T-helper 1 cell treated with Interleukin-12 subunit alpha and Interleukin-12 subunit beta and Interleukin-4 antibody, amounts not matched to agents 30 ng/mL and 1 ng/mL, for 36 hours (primary cell): ENCODE results near the gene PTGES3L. TPM values are rescaled to one million over a fixed set of nuclear protein-coding genes. Genes with fewer than 3 reads are reported as not detected.
"Not testable (repeated sequence)": the region's sequence is repeated elsewhere in the genome, so short reads cannot be mapped to it uniquely, and the experiment has no call there.

ENCODE experiments used
- intact Hi-C: fragments of 100-400 bp; cut with micrococcal nuclease; formaldehyde crosslinking; loops from one replicate; pipeline ENCODE4 v1.15.1; 2024
- total RNA-seq: library from RNA; stranded (reverse); gene quantifications from 2 replicates; pipeline ENCODE4 v1.2.3, GENCODE V29; 2022

The PTGES3L gene
- total RNA-seq, 1 donor from 2014 or later, result 0.81 TPM

DNA sequence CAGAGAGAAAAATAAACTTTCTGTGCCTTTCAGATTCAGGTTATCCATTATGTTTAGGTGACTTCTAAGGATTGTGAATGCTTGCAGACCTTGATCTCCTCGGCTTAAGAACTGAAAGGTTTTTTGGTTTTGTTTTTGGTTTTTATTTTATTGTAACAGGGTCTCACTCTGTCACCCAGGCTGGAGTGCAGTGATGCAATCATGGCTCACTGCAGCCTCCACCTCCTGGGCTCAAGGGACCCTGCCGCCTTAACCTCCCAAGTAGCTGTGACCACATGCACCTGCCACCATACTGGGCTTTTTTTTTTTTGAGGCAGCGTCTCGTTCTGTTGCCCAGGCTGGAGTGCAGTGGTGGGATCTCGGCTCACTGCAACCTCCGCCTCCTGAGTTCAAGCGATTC lies 56.4 kb downstream of the PTGES3L start:
- intact Hi-C loops, result not testable (repeated sequence)

DNA sequence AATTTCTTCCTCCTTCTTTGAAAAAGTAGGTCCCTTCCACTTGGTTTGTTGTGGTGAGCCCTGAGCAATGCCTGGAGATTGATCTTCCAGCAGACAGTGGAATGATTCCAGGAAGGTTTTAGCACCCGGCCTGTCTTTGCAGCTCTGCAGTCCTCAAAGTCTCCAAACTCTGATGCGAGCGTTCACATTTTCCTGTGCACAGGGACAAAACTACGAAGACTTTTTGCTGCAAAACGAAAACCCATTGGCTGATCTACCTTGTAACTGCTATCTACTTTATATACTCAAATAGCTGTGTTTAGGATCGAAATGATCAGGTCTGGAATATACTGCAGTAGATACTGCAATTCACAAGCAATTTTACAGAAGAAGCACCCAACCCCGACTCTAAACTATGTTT lies 57.6 kb downstream of the PTGES3L start:
- intact Hi-C loops, result no loop called here

DNA sequence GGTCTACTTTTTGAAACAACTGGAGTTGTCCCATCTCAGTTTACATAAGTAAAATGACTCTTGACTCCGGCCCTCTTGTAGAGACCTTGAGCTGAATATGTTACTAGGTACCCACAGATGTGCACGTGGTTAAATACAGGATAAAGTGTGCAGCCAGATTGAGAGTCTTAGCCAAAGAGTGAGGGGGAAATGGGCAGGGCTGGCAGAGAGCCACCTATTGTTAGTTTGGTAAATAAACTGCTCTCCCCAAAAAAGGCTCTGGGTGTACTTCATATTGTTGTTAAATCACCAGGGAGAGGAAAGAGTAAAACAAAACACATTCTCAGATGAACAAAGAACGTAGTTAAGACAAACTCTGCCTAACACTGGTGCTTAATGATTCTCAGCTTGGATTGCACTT lies 59.0 kb downstream of the PTGES3L start:
- intact Hi-C loops, result no loop called here

DNA sequence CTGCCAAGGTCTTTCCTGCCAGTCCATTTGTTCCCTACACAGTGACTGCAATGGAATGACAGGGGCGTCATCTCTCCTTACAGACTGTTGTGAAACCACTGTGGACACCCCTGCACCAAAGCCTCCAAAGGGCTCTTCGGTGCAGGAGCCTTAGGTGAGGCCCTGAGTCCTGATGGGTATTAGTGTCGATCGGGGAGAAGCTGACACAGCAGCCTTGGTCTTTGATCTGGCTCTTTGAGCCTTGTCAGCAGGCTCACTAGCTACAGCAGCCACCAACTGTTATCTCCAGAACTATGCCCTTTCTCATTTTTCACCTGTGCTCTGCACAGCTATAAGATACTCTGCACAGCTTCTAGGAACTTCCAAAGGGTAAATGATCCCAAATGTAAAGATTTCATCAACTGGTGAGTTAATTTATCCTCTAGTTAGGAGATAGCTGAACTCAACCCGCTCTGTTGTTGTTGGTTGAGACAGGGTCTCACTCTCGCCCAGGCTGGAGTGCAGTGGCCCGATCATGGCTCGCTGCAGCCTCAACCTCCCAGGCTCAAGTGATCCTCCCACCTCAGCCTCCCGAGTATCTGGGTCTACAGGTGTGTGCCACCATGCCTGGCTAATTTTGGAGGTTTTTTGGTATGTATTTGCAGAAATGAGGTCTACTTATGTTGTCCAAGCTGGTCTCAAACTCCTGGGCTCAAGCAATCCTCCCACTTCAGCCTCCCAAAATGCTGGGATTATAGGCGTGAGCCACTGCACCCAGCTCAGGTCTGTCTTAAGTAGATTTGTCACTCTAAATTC lies 59.6 kb downstream of the PTGES3L start:
- intact Hi-C loops, result no loop called here

DNA sequence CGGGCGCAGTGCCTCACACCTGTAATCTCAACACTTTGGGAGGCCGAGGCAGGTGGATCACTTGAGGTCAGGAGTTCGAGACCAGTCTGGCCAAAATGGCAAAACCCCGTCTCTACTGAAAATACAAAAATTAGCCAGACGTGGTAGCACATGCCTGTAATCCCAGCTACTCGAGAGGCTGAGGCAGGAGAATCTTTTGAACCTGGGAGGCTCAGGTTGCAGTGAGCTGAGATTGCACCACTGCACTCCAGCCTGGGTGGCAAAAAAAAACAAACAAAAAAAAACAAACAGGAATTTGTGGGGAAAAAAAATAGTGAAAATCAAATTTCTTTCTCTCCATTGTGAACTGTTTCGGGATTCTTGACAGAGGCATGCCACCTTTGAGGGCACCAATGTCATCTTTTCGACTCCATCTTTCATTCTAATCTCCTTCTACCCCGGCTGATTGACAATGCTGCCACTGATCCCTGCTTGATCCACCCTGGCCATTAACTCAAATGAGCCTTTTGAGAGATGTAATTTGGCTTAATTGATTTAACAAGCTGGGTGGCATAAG lies 60.3 kb downstream of the PTGES3L start:
- intact Hi-C loops, result not testable (repeated sequence)

DNA sequence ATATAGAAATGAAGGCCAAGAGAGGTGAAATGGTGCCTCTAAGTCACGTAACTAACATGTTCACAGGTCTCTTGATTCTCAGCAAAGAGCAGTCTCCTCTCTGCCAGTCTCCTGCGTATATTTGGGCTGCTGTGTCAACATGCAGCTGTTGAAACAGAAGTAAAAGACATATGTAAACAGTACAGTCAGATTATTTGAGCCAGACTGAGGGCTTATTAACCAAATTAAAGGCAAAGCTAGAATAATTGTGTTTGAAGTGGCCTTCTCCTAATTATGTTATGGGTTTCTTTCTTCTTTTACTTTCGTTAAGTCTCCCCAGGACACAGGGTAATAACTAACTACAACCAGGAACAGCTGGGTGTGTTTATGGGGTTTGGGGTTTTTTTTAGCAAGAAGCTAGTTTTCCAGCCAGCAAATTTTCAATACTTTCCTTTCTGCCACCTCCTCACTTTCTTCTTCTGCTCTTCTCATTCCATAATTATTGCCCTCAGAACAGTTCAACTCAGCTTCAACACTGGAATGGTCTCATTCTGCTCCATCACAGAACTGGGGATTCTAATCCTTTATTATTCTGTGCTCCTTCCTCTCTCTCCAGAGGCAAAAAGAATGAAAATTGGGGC lies 60.9 kb downstream of the PTGES3L start:
- intact Hi-C loops, result no loop called here

Other genes with a start within 250 kb of the PTGES3L start
- gene EZH1, start 235.0 kb downstream of the PTGES3L start, total RNA-seq, result 49.8 and 54.7 TPM in 2 replicates
- not detected in 2 replicates for gene RAMP2, start 218.9 kb downstream of the PTGES3L start, total RNA-seq
- 59.0 and 65.1 TPM in 2 replicates for gene VPS25, start 206.6 kb downstream of the PTGES3L start, total RNA-seq
- gene WNK4, start 199.5 kb downstream of the PTGES3L start, total RNA-seq, result 0.15 and 0.22 TPM in 2 replicates
- 48.1 and 49.5 TPM in 2 replicates for gene COA3, start 181.4 kb downstream of the PTGES3L start, total RNA-seq
- gene CNTD1, start 181.2 kb downstream of the PTGES3L start, total RNA-seq, result not detected in 2 replicates
- 114 and 119 TPM in 2 replicates for gene BECN1, start 155.8 kb downstream of the PTGES3L start, total RNA-seq
- 125 and 146 TPM in 2 replicates for gene PSME3, start 146.7 kb downstream of the PTGES3L start, total RNA-seq
- gene AOC2, start 135.5 kb downstream of the PTGES3L start, total RNA-seq, result 2.6 TPM in 2 replicates
- 1.7 and 2.2 TPM in 2 replicates for gene AOC3, start 128.9 kb downstream of the PTGES3L start, total RNA-seq
- gene G6PC1, start 79.3 kb downstream of the PTGES3L start, total RNA-seq, result not detected in 2 replicates
- 41.2 and 51.5 TPM in 2 replicates for gene AARSD1, start 15.6 kb downstream of the PTGES3L start, total RNA-seq
- 17.4 and 17.8 TPM in 2 replicates for gene RUNDC1, start 485 bp upstream of the PTGES3L start, total RNA-seq
- 816 and 851 TPM in 2 replicates for gene RPL27, start 18.3 kb upstream of the PTGES3L start, total RNA-seq
- gene IFI35, start 26.7 kb upstream of the PTGES3L start, total RNA-seq, result 152 and 171 TPM in 2 replicates
- gene VAT1, start 42.3 kb upstream of the PTGES3L start, total RNA-seq, result 10.7 and 11.6 TPM in 2 replicates
- not detected in 2 replicates for gene RND2, start 45.2 kb upstream of the PTGES3L start, total RNA-seq
- 50.7 and 56.5 TPM in 2 replicates for gene BRCA1, start 145.3 kb upstream of the PTGES3L start, total RNA-seq
- 65.7 and 69.1 TPM in 2 replicates for gene NBR1, start 191.1 kb upstream of the PTGES3L start, total RNA-seq
- 18.0 and 20.6 TPM in 2 replicates for gene TMEM106A, start 231.8 kb upstream of the PTGES3L start, total RNA-seq
- gene CCDC200, start 248.5 kb upstream of the PTGES3L start, total RNA-seq, result 0.39 and 0.47 TPM in 2 replicates